Osteocyte (in vitro differentiated cells): ENCODE data around the gene DIPK2A. TPM values are rescaled to one million over a fixed set of nuclear protein-coding genes. Genes with fewer than 3 reads are reported as not detected.

Experiments
- DNase-seq: peaks from one replicate; pipeline ENCODE4 v3.0.0; 2021; ENCODE audit warnings: mixed read lengths; ENCODE audit not compliant: unreplicated experiment; ENCODE audit errors: extremely low spot score
- H3K27ac Mint-ChIP-seq: one replicate; pipeline ENCODE4 v1.8.0; 2021; ENCODE audit warnings: mild to moderate bottlenecking, mixed read lengths; ENCODE audit not compliant: unreplicated experiment
- H3K27me3 Mint-ChIP-seq: one replicate; pipeline ENCODE4 v1.8.0; 2021; ENCODE audit warnings: mixed read lengths; ENCODE audit not compliant: unreplicated experiment
- H3K36me3 Mint-ChIP-seq: one replicate; pipeline ENCODE4 v1.8.0; 2021; ENCODE audit warnings: mixed read lengths; ENCODE audit not compliant: unreplicated experiment
- H3K4me1 Mint-ChIP-seq: one replicate; pipeline ENCODE4 v1.8.0; 2021; ENCODE audit warnings: mixed read lengths; ENCODE audit not compliant: unreplicated experiment
- H3K4me3 Mint-ChIP-seq: one replicate; pipeline ENCODE4 v1.8.0; 2021; ENCODE audit warnings: mild to moderate bottlenecking, moderate library complexity, mixed read lengths; ENCODE audit not compliant: unreplicated experiment
- H3K9me3 Mint-ChIP-seq: one replicate; pipeline ENCODE4 v1.8.0; 2021; ENCODE audit warnings: mixed read lengths; ENCODE audit not compliant: unreplicated experiment
- total RNA-seq: library from RNA; stranded (reverse); gene quantifications from 2 replicates; pipeline ENCODE4 v1.2.1, GENCODE V29; 2021
- TF ChIP-seq, protein P1 (sequence below): fragments of 200-600 bp; sonication (generic); IDR thresholded peaks from 2 replicates; pipeline ENCODE4 v1.5.0; 2021; ENCODE audit warnings: antibody characterized with exemption, mild to moderate bottlenecking, moderate library complexity

Gene DIPK2A
- total RNA-seq, 1 donor from 2014 or later = 54.8 TPM

DNA sequence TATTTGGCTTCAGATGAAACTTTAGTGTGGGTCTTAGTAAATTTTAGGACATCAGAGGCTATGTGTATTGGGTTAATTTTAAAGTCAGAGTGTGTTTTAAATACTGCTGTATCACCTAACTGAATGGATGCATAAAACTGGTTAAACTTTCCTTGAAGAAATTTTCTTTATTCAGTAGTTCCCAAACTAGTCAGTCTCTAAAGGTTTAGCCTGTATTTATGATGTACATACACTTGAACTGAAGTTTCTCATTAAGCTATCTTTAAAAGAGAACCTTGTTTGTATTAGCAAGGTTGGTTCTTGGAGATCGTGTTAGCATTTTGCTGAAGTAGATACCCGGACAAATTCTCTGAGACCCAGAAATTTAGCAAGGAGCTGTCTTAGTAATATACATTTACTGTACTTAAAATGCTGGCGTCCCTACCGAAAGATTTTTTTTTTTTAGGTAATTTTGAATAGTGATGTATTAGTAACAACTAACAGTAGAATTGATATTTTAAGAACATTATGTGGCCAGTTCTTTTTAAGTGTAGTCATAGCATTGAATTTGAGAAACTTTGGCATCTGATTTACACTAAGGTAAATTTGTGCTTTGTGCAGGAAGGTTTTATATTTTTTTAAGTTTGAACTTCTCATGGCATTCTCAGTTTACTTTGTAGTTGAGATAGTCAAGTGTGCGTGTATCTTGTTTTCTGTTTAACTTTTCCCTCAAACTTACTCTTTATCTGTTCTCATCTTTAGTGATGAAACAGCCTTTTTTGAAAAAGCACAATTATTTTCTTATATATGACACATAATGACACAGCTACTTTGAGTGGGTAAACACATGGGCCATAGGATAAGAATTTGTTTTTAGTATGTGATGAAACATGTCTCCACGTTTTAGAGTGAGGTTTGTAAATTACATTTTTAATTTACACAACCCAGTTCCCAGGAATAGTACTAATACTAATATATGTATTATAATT, 2.9 kb downstream of the DIPK2A start:
- Mint-ChIP-seq H3K4me1 (peaks cover 49% of the 10 kb centered on the region), H3K4me3 (peak overlapping the region; percentile 93), H3K27me3 (no peaks in the 10 kb centered on the region), H3K36me3 (no peaks in the 10 kb centered on the region), H3K27ac (peak overlapping the region; percentile 94), H3K9me3 (no peaks in the 10 kb centered on the region)
- DNase-seq = no peak
- TF ChIP-seq, protein P1, sequence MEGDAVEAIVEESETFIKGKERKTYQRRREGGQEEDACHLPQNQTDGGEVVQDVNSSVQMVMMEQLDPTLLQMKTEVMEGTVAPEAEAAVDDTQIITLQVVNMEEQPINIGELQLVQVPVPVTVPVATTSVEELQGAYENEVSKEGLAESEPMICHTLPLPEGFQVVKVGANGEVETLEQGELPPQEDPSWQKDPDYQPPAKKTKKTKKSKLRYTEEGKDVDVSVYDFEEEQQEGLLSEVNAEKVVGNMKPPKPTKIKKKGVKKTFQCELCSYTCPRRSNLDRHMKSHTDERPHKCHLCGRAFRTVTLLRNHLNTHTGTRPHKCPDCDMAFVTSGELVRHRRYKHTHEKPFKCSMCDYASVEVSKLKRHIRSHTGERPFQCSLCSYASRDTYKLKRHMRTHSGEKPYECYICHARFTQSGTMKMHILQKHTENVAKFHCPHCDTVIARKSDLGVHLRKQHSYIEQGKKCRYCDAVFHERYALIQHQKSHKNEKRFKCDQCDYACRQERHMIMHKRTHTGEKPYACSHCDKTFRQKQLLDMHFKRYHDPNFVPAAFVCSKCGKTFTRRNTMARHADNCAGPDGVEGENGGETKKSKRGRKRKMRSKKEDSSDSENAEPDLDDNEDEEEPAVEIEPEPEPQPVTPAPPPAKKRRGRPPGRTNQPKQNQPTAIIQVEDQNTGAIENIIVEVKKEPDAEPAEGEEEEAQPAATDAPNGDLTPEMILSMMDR = no peak

DNA sequence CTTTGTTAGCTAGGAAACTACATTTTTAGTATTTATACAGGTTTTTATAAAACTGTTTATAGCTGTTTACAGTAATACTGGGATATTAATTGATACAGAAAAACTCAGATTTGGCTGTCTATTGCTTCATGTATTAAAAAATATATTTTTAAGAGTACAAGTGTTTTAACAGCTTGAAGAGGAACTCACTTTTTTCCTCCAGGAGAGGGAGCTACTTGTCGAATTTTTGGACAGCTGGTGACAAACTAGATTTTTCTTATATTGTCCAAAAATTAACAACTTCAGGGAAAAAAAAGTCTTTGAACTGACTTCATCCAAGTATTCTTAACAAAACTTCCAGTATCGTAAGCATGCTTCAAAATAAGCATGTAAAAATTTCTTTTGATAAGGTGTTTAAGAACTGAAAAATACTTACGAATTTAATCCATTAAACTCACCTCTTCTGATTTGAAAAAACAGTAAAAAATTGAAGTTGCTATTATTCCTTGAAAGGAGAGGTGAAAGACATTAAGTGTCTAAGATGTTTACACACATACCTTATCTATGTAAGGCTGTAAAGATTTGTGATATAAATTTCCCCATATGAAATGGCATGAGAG, 4.0 kb downstream of the DIPK2A start:
- no peaks in the 10 kb centered on the region for H3K27me3 Mint-ChIP-seq
- H3K9me3 Mint-ChIP-seq = no peaks in the 10 kb centered on the region
- no peaks in the 10 kb centered on the region for H3K36me3 Mint-ChIP-seq
- H3K4me1 Mint-ChIP-seq = peaks cover 53% of the 10 kb centered on the region
- DNase-seq = no peak
- TF ChIP-seq, protein P1 = peak; percentile 79
- H3K4me3 Mint-ChIP-seq = peak overlapping the region; percentile 93
- H3K27ac Mint-ChIP-seq = peak overlapping the region; percentile 94

DNA sequence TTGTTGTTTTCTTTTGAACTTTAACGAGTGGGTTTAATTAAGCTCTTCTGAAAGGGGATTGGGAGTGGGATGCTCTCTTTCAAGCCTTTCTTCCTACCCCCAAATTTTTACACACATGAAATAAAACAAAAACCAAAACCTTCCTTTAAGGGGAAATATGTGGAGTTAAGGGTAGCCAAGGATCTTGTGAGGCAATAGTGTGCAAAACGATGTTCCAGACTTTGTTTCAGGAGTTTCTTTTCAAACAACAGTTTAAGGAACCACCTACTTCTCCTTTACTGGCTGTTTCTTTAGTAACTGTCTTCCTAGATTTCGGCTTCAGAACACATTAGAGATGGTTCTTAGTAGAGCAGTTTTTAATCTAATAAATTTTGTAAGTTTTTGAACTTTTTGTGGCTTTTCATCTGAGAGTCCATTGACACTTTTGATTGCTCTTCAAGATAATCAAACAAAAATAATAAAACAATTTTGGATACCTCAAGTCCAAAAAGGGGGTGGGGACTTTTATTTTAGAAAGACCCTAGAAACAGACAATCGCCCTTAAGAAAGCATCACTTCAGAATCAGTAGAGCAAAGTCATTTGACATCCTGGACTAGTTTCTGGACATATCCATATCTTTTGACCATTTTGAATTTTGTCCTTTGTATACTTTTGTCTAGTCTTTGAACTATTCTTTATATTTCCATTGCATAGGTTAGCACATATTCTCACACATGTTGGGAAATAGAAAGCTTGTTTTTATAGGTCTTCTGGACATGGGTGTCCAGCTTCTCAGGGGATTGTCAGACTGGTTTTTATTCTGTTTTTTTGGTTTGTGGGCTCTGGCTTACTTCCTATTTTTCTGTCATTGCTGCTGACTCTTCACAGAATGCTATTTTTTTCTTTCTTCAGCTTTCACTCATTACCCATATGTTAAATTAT, 6.0 kb downstream of the DIPK2A start:
- Mint-ChIP-seq H3K27me3 (no peaks in the 10 kb centered on the region), H3K36me3 (peaks cover 7% of the 10 kb centered on the region), H3K9me3 (peaks cover 2% of the 10 kb centered on the region), H3K4me3 (peak overlapping the region; percentile 61), H3K4me1 (peaks cover 64% of the 10 kb centered on the region), H3K27ac (peak overlapping the region; percentile 88)
- TF ChIP-seq, protein P1 = no peak
- no peak for DNase-seq

DNA sequence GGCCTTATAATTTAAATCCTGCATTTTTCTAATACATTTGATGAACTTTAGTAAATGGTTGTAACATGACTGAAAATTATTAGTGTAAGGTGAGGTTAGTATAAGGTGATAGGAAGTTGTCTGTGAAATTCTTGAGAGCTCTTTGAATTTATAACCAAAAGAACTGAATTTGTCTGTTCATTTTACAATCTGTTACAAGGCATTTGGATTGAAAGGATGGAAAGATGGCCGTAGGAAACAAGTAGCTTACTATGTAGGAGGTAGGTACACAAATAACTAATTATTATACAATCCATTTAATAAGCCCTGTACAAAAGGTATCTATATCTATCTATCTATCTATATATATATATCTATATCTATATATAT, 6.6 kb downstream of the DIPK2A start:
- H3K4me1 Mint-ChIP-seq = peaks cover 64% of the 10 kb centered on the region
- no peaks in the 10 kb centered on the region for H3K27me3 Mint-ChIP-seq
- peak overlapping the region; percentile 61 for H3K4me3 Mint-ChIP-seq
- peaks cover 11% of the 10 kb centered on the region for H3K36me3 Mint-ChIP-seq
- peaks cover 6% of the 10 kb centered on the region for H3K9me3 Mint-ChIP-seq
- H3K27ac Mint-ChIP-seq = peak overlapping the region; percentile 88
- TF ChIP-seq, protein P1 = no peak
- DNase-seq = no peak
